Measurements from ENCODE around the gene LRRC70. TPM values are rescaled to one million over a fixed set of nuclear protein-coding genes. Genes with fewer than 3 reads are reported as not detected.

The LRRC70 gene
- total RNA-seq, 2 experiments from 2014 or later: 0.34 to 0.45 TPM

DNA sequence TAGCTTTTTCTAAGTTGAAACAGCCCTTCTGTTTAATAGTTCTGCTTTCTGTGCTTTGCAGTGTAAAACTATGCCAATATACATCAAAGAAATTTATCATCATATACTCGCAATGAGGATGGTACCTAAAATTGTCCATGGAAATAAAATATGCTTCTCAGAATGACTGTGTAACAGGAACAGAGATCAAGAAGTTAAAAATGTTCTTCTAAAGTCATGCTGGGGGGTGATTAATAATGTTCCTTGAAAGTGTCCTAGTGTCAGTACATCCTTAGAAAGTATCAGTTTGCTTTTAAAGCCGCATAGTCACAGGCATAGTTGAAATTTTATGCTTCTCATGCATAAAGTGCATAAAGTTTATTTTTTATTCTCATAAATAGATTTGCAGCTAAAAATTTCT is 4.0 kb upstream of the LRRC70 start:
- TF ChIP-seq, protein P1, sequence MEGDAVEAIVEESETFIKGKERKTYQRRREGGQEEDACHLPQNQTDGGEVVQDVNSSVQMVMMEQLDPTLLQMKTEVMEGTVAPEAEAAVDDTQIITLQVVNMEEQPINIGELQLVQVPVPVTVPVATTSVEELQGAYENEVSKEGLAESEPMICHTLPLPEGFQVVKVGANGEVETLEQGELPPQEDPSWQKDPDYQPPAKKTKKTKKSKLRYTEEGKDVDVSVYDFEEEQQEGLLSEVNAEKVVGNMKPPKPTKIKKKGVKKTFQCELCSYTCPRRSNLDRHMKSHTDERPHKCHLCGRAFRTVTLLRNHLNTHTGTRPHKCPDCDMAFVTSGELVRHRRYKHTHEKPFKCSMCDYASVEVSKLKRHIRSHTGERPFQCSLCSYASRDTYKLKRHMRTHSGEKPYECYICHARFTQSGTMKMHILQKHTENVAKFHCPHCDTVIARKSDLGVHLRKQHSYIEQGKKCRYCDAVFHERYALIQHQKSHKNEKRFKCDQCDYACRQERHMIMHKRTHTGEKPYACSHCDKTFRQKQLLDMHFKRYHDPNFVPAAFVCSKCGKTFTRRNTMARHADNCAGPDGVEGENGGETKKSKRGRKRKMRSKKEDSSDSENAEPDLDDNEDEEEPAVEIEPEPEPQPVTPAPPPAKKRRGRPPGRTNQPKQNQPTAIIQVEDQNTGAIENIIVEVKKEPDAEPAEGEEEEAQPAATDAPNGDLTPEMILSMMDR (IDR thresholded peaks at IDR 0.05): no peak
- ChIA-PET POLR2A (no interaction called here), CTCF (interaction anchor here (1.5 kb wide), 1 partner anchor 13 kb away, joined by 4 read pairs; no protein-coding TSS in a partner anchor)
- no peak for DNase-seq
- H3K36me3 Mint-ChIP-seq (ENCODE audit: low read depth): peaks cover 8% of the 10 kb centered on the region
- intact Hi-C loops (cut with micrococcal nuclease): no loop called here
- peaks cover 32% of the 10 kb centered on the region for H3K4me1 Mint-ChIP-seq (ENCODE audit: low read depth)
- no peak for ATAC-seq
- H3K27me3 Mint-ChIP-seq: no peaks in the 10 kb centered on the region
- H3K9me3 Mint-ChIP-seq: no peaks in the 10 kb centered on the region
- H3K4me3 Mint-ChIP-seq: no peak overlapping the region
- no peak overlapping the region for H3K27ac Mint-ChIP-seq

DNA sequence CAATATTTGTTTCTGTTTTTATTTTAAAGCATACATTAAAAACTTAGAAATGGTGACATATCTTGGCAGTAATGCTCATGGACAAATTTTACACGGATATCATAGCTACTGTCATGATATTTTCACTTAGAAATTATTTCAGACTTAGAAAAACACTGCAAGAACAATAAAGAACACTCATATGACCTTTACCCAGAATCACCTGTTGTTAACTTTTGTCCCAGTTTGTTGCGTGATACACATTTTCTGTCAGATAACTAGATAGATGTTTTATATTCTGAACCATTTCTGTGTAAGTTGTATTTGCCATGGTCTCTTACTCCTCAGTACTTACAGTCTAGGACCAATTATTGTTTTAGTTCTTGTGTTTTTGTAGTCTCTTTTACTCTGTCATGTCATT is 3.6 kb upstream of the LRRC70 start:
- Mint-ChIP-seq H3K4me3 (no peak overlapping the region), H3K27ac (no peak overlapping the region), H3K4me1 (ENCODE audit: low read depth) (peaks cover 32% of the 10 kb centered on the region), H3K9me3 (no peaks in the 10 kb centered on the region), H3K27me3 (no peaks in the 10 kb centered on the region), H3K36me3 (ENCODE audit: low read depth) (peaks cover 8% of the 10 kb centered on the region)
- TF ChIP-seq, protein P1 (IDR thresholded peaks at IDR 0.05): no peak
- ChIA-PET POLR2A (no interaction called here), CTCF (no interaction called here)
- intact Hi-C loops (cut with micrococcal nuclease): no loop called here
- no peak for ATAC-seq
- DNase-seq: no peak

GRCh38 chr5:62575489-62575888 is 3.1 kb upstream of the LRRC70 start:
- TF ChIP-seq, protein P1 (IDR thresholded peaks at IDR 0.05): no peak
- H3K4me1 Mint-ChIP-seq (ENCODE audit: low read depth): peaks cover 34% of the 10 kb centered on the region
- no peak overlapping the region for H3K27ac Mint-ChIP-seq
- DNase-seq (no peak), ATAC-seq (no peak)
- intact Hi-C loops (cut with micrococcal nuclease): no loop called here
- H3K4me3 Mint-ChIP-seq: no peak overlapping the region
- ChIA-PET CTCF (no interaction called here), POLR2A (no interaction called here)
- H3K27me3 Mint-ChIP-seq: no peaks in the 10 kb centered on the region
- peaks cover 10% of the 10 kb centered on the region for H3K36me3 Mint-ChIP-seq (ENCODE audit: low read depth)
- H3K9me3 Mint-ChIP-seq: no peaks in the 10 kb centered on the region

- Mint-ChIP-seq H3K9me3 (no peaks in the 10 kb centered on the region), H3K4me3 (no peak overlapping the region), H3K27ac (peak overlapping the region; percentile 51), H3K27me3 (no peaks in the 10 kb centered on the region), H3K4me1 (ENCODE audit: low read depth) (peaks cover 36% of the 10 kb centered on the region), H3K36me3 (ENCODE audit: low read depth) (peaks cover 17% of the 10 kb centered on the region)
- DNase-seq (no peak), ATAC-seq (no peak)
- TF ChIP-seq, protein P1 (IDR thresholded peaks at IDR 0.05): no peak
- intact Hi-C loops (cut with micrococcal nuclease): no loop called here
- ChIA-PET POLR2A (no interaction called here), CTCF (interaction anchor here (1.2 kb wide), 1 partner anchor 29 kb away, joined by 3 read pairs; no protein-coding TSS in a partner anchor)
These were observed 1.9 kb upstream of the LRRC70 start for GRCh38 chr5:62576570-62577170.

- Mint-ChIP-seq H3K4me1 (ENCODE audit: low read depth) (peaks cover 36% of the 10 kb centered on the region), H3K36me3 (ENCODE audit: low read depth) (peaks cover 18% of the 10 kb centered on the region), H3K27me3 (no peaks in the 10 kb centered on the region), H3K9me3 (no peaks in the 10 kb centered on the region), H3K4me3 (no peak overlapping the region), H3K27ac (no peak overlapping the region)
- no peak for ATAC-seq
- DNase-seq: no peak
- TF ChIP-seq, protein P1 (IDR thresholded peaks at IDR 0.05): no peak
- CTCF ChIA-PET: interaction anchor here (0.7 to 1.2 kb wide), 2 partner anchors 28 to 130 kb away, joined by 3 read pairs; no protein-coding TSS in a partner anchor
- POLR2A ChIA-PET: no interaction called here
- intact Hi-C loops (cut with micrococcal nuclease): no loop called here
These were observed 1.1 kb upstream of the LRRC70 start for GRCh38 chr5:62577488-62577887.
